ENCODE measurements around the gene NSFL1C. TPM values are rescaled to one million over a fixed set of nuclear protein-coding genes. Genes with fewer than 3 reads are reported as not detected.

NSFL1C gene
- total and polyA plus RNA-seq, 9 of the 15 experiments (the other 6 are each of a cell fraction or from before 2014, with no cell fraction given), result 20.8 to 119 (median 47.0) TPM

DNA sequence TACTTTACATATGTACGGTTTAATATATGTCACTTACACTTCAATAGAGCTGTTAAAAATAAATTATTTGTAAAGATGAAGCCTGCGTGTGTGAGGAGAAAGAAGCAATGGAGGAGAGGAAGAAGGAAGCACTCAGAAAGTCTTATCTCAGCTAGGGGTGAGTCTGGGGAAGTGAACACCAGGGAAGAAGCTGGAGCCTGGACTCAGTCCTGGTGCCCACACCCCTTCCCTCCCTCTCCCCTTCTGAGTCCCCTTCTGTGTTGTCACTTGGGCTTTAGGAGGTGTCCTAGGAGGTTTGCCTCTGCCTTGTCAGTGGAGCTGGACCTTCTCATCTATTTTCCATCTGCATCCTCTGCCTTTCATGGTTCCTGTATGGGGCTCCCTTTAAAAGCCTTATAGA lies 22.7 kb upstream of the NSFL1C start:
- FAIRE-seq, result no peak
- H3K36me3 ChIP-seq (ENCODE audit: control insufficient read depth, insufficient read depth, low read length), result no peaks in the 10 kb centered on the region
- H3K9ac ChIP-seq (ENCODE audit: insufficient read depth in 1 of 2, low read depth in 2 of 2, low read length in 2 of 2), result no peak overlapping the region
- TF ChIP-seq ZNF717 (CRISPR knock-in tag; IDR thresholded peaks at IDR 0.05) (no peak), ZNF778 (CRISPR knock-in tag; IDR thresholded peaks at IDR 0.05) (no peak), SMAD4 (CRISPR knock-in tag; conservative IDR thresholded peaks at IDR 0.05) (no peak), NFIC (IDR thresholded peaks at IDR 0.05) (no peak), HDAC6 (IDR thresholded peaks at IDR 0.05; ENCODE audit: low read depth, low read length) (no peak), FOXK1 (CRISPR knock-in tag; IDR thresholded peaks at IDR 0.05; ENCODE audit: borderline replicate concordance) (no peak), CHD2 (IDR thresholded peaks at IDR 0.05; ENCODE audit: low read depth, low read length) (no peak), DIDO1 (tag; IDR thresholded peaks at IDR 0.05; ENCODE audit: low read depth) (no peak), NR2F6 (CRISPR knock-in tag; IDR thresholded peaks at IDR 0.05) (no peak), GABPB1 (CRISPR knock-in tag; IDR thresholded peaks at IDR 0.05) (no peak), KAT8 (IDR thresholded peaks at IDR 0.05; ENCODE audit: low read depth) (no peak), KLF16 (IDR thresholded peaks at IDR 0.05) (no peak), ZNF561 (CRISPR knock-in tag; conservative IDR thresholded peaks at IDR 0.05) (no peak), CSDE1 (IDR thresholded peaks at IDR 0.05) (no peak), MEF2A (IDR thresholded peaks at IDR 0.05; ENCODE audit: control insufficient read depth, low read depth, low read length) (no peak), EP400 (IDR thresholded peaks at IDR 0.05) (no peak), SMARCA5 (IDR thresholded peaks at IDR 0.05) (no peak)
- TF ChIP-seq, protein P1, sequence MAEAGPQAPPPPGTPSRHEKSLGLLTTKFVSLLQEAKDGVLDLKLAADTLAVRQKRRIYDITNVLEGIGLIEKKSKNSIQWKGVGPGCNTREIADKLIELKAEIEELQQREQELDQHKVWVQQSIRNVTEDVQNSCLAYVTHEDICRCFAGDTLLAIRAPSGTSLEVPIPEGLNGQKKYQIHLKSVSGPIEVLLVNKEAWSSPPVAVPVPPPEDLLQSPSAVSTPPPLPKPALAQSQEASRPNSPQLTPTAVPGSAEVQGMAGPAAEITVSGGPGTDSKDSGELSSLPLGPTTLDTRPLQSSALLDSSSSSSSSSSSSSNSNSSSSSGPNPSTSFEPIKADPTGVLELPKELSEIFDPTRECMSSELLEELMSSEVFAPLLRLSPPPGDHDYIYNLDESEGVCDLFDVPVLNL (CRISPR knock-in tag; IDR thresholded peaks at IDR 0.05; ENCODE audit: low read depth), result no peak
- TF ChIP-seq, protein P2, sequence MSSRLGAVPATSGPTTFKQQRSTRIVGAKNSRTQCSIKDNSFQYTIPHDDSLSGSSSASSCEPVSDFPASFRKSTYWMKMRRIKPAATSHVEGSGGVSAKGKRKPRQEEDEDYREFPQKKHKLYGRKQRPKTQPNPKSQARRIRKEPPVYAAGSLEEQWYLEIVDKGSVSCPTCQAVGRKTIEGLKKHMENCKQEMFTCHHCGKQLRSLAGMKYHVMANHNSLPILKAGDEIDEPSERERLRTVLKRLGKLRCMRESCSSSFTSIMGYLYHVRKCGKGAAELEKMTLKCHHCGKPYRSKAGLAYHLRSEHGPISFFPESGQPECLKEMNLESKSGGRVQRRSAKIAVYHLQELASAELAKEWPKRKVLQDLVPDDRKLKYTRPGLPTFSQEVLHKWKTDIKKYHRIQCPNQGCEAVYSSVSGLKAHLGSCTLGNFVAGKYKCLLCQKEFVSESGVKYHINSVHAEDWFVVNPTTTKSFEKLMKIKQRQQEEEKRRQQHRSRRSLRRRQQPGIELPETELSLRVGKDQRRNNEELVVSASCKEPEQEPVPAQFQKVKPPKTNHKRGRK (tag; IDR thresholded peaks at IDR 0.05), result no peak
- TF ChIP-seq, protein P3, sequence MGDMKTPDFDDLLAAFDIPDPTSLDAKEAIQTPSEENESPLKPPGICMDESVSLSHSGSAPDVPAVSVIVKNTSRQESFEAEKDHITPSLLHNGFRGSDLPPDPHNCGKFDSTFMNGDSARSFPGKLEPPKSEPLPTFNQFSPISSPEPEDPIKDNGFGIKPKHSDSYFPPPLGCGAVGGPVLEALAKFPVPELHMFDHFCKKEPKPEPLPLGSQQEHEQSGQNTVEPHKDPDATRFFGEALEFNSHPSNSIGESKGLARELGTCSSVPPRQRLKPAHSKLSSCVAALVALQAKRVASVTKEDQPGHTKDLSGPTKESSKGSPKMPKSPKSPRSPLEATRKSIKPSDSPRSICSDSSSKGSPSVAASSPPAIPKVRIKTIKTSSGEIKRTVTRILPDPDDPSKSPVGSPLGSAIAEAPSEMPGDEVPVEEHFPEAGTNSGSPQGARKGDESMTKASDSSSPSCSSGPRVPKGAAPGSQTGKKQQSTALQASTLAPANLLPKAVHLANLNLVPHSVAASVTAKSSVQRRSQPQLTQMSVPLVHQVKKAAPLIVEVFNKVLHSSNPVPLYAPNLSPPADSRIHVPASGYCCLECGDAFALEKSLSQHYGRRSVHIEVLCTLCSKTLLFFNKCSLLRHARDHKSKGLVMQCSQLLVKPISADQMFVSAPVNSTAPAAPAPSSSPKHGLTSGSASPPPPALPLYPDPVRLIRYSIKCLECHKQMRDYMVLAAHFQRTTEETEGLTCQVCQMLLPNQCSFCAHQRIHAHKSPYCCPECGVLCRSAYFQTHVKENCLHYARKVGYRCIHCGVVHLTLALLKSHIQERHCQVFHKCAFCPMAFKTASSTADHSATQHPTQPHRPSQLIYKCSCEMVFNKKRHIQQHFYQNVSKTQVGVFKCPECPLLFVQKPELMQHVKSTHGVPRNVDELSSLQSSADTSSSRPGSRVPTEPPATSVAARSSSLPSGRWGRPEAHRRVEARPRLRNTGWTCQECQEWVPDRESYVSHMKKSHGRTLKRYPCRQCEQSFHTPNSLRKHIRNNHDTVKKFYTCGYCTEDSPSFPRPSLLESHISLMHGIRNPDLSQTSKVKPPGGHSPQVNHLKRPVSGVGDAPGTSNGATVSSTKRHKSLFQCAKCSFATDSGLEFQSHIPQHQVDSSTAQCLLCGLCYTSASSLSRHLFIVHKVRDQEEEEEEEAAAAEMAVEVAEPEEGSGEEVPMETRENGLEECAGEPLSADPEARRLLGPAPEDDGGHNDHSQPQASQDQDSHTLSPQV (IDR thresholded peaks at IDR 0.05), result no peak
- H3K4me2 ChIP-seq (ENCODE audit: insufficient read depth, low read length), result no peak overlapping the region
- ATAC-seq, result no peak
- no peaks in the 10 kb centered on the region for H3K9me3 ChIP-seq (replicated peaks; ENCODE audit: control insufficient read depth, insufficient read depth, low read depth, low read length)
- H3K27me3 ChIP-seq (ENCODE audit: control insufficient read depth in 2 of 2, insufficient read depth in 2 of 2, low read length in 2 of 2), result peaks cover 0 to 11% of the 10 kb centered on the region in 2 experiments; a peak in 2 of 5 replicates
- no peaks in the 10 kb centered on the region for H3K9me1 ChIP-seq (ENCODE audit: control insufficient read depth, insufficient read depth, low read length)
- no TSS peak for BruUV-seq (replicated peaks)
- no peak overlapping the region for H3K27ac ChIP-seq (ENCODE audit: extremely low read depth, low read depth, low read length)
- ChIA-PET CTCF (ENCODE audit: low intra/inter-chr PET ratio) (no interaction called here), POLR2A (no interaction called here)
- no peaks in the 10 kb centered on the region for H3K79me2 ChIP-seq (ENCODE audit: control insufficient read depth, insufficient read depth, low read length)
- WGBS (ENCODE audit: insufficient coverage, low coverage, missing lambda C conversion rate), result 0% methylated on average over 2 of the region's 2 CpGs
- no peak overlapping the region for H2AFZ ChIP-seq (ENCODE audit: low read depth, low read length)
- no peak overlapping the region for H3K4me3 ChIP-seq
- no peaks in the 10 kb centered on the region for H4K20me1 ChIP-seq (replicated peaks; ENCODE audit: control insufficient read depth, insufficient read depth, low read length)
- no peaks in the 10 kb centered on the region for H3K4me1 ChIP-seq (replicated peaks in 1 of 2; ENCODE audit: control insufficient read depth in 2 of 2, insufficient read depth in 2 of 2, low read length in 2 of 2)
- DNase-seq (ENCODE audit: extremely low read depth in 1 of 4, low spot score in 3 of 4), result no peak
- intact Hi-C loops (cut with micrococcal nuclease), result no loop called here
- in situ Hi-C loops (cut with MboI), result no loop called here
